HG03095 (cell line): ENCODE results near the gene KLHL26.
"Not testable (repeated sequence)": the region's sequence is repeated elsewhere in the genome, so short reads cannot be mapped to it uniquely, and the experiment has no call there.

ENCODE experiments used
- ATAC-seq: cut with Tn5 transposase; IDR thresholded peaks from one replicate; pipeline ENCODE4 v1.9.1; 2021; ENCODE audit warnings: moderate library complexity; ENCODE audit not compliant: unreplicated experiment

The KLHL26 gene

DNA sequence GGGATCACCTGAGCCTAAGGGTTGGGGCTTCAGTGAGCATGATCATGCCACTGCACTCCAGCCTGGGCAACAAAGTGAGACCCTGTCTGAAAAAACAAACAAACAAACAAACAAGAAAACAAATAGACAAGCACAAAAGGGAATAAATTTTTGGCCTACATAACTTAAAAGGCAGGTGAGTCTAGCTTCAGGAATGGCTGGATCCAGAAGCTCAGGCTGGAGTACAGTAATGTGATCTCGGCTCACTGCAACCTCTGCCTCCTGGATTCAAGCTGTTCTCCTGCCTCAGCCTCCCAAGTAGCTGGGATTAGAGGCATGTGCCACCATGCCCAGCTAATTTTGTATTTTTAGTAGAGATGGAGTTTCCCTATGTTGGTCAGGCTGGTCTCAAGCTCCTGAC is 43.3 kb downstream of the KLHL26 start:
- ATAC-seq = not testable (repeated sequence)

DNA sequence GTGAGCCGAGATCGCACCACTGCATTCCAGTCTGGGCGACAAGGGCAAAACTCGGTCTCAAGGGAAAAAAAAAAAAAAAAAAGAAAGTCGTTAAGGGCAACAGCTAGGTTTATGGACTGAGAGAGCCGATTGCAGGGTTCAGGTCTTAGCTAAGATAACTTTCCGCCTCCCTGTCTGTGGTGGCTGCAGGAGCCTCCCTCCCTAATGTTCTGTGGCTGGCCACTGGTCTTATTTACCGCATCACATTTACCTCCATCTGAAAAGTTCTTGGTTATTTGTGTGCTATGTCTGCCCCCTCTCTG is 45.9 kb downstream of the KLHL26 start:
- ATAC-seq = no peak

DNA sequence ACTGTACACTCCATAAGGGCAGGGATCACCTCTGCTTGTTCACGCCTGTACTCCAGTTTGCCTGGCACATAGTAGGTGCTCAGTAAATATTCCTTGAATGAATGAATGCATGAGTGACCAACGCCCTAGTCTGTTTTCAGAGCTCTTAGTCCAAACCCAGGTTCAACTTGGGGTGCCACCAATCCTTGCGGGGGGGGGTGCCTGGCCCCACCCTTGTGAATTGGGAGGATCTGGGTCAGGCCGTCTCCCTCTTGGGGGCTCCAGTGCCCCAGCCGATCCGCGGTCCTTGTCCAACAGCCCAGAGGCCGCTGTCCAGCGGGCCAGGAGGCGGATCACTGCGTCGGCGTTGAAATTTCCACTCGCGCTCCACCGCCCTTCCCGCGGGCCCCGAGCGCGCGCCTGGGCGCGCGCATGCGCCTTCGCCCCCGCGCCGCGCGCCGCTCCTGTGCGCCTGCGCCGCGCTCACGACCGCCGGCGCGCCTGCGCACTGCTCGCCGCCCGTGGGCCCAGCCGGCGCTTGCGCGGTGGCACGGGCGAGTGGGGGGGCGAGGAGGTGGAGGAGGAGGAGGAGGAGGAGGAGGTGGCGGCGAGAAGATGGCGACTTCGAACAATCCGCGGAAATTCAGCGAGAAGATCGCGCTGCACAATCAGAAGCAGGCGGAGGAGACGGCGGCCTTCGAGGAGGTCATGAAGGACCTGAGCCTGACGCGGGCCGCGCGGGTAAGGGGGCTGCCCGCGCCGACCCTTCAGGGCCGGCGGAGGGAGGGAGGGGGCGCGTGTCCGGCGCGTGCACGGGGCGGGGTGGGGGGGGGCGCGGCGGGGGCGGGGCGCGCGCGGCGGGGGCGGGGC is 46.5 kb downstream of the KLHL26 start, which contains the start of gene CRTC1:
Gene CRTC1, plus strand, starts transcription at position 572 of the 849 bp plus-strand sequence. Its CDS starts 23 bp downstream, at position 595.
- ATAC-seq = no peak

DNA sequence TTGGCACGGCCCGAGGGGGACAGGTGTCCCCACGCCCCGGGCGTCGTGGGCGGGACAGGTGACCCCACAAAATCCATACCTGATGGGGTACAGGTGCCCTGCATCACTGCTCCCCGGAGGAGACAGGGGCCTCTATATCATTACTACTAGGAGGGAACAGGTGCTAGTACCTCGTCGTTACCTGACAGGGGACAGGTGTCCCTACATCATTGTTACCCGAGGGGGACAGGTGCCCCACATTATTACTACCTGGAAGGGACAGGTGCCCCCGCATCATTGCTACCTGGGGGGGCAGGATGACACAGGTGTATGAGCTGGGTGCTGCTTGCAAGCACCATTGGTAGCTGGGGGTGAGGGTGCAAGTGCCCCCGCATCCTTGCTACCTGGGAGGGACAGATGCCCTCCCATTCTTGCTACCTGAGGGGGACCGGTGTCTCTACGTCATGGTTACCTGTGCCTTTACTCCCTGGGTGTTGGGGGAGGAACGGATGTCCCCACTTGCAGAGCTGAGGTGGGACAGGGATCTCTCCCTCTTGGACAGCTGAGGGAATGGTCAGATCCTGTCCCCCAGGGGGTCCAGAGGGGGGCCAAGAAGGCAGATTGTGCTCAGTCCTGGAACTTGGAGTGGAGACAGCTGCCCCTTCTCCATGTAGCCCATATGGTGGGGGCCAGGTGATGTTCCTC is 47.3 kb downstream of the KLHL26 start:
- no peak for ATAC-seq

DNA sequence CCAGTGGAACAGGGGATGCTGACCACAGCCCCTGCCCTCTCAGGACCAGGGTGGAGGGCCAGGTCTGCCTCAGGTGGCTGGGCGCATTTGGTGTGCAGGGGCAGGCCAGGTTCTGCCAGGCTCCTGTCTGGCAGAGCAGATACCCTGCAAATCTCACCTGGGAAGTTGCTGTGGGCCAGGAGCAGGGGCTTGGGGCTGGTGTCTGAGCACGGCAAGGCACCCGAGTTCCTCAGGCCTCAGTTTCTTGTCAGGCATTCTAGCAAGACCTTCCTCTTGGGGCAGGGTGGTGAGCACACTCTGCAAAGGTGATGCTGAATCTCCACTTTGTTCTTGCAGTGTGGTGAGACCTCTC is 47.8 kb downstream of the KLHL26 start:
- no peak for ATAC-seq

DNA sequence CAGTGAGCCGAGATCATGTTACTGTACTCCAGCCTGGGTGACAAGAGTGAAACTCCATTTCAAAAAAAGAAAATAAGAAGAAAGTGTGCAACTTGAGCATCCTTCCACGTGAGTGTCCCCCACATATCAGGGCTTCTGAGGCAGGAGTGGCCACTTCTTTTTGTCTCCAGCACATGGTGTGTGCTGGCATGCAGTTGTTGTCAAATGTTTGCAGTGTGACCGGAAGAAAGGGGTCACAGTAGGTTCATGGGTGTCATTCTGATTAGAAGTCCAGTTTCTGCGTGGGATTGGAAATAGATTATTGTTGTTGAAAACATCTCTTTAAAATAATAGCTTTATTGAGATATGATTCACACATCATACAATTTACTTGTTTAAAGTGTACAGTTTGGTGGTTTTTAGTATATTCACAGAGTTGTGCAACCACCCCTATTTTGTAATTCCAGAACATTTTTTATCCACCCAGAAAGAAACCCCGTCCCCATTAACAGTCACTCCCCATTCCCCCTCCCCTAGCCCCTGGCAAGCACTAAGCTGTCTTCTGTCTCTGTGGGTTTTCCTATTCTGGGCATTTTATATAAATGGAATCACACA is 48.9 kb downstream of the KLHL26 start:
- ATAC-seq = no peak

DNA sequence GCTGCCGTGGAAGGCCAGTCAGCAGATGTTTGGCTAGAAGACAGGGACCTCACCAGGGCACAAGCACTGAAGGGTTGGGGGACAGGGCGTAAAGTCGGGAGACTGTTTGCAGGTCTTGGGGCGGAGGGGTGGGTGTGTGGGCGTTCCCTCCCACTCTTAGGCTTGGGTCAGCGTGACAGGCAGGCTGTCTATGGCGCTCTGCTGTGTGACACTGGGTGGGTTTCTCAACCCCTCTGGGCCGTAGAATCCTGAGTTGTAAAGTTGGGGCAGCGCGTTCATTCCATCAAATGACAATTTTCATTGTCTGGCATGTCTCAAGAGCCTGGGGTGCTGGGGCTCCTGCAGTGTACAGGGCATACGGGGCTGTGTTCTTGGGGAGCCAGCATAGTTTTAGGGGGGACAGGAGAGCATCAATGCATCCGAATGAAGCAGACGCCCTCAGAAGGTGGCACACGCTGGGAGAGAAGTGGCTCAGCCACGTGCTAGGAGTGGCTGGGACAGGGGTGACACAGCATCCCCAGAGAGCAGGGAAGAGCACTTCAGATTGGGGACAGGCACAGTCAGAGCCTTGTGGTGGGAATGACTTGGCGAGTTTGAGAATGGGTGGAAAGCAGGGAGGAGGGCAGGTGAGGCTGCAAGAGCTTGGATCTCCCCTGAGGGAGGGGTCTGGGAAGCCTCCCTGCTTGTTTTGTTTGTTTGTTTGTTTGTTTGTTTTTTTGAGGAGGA is 51.1 kb downstream of the KLHL26 start:
- no peak for ATAC-seq

DNA sequence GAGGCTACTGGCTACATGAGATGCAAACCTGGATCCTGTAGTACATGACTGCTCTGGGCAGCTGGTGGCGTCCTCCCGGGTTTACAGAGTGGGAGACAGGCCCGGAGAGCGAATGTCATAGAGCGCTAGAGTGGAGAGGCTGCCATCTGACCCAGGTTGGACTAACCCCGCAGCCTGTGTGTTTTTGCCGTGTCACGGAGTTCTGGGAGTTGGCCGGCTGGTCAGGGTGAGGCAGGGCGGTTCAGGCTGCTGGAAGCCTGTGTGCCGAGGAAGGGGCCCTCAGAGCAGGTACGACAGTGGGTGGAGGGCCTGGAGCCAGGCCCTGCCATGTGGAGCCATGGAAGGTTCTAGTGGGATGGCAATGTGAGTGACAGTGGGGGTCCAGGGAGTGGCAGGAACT is 59.2 kb downstream of the KLHL26 start:
- ATAC-seq = no peak

DNA sequence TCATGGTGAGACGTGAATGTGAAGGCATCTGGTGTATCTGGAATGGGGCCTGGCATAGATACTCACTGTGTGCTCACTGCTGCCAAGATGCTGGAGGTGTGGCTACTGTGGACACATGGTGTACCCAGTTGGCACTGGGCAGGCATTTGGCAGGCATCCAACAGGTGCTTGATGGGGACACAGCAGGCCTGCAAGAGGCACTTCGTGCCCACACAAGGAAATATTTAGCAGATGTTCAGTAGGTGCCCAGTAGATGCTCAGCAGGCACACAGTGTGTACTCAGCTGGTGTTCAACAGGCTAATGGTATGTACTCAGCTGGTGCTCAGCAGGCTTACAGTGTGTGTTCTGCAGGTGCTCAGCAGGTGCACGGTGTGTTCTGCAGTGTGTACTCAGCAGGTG is 60.9 kb downstream of the KLHL26 start:
- no peak for ATAC-seq

DNA sequence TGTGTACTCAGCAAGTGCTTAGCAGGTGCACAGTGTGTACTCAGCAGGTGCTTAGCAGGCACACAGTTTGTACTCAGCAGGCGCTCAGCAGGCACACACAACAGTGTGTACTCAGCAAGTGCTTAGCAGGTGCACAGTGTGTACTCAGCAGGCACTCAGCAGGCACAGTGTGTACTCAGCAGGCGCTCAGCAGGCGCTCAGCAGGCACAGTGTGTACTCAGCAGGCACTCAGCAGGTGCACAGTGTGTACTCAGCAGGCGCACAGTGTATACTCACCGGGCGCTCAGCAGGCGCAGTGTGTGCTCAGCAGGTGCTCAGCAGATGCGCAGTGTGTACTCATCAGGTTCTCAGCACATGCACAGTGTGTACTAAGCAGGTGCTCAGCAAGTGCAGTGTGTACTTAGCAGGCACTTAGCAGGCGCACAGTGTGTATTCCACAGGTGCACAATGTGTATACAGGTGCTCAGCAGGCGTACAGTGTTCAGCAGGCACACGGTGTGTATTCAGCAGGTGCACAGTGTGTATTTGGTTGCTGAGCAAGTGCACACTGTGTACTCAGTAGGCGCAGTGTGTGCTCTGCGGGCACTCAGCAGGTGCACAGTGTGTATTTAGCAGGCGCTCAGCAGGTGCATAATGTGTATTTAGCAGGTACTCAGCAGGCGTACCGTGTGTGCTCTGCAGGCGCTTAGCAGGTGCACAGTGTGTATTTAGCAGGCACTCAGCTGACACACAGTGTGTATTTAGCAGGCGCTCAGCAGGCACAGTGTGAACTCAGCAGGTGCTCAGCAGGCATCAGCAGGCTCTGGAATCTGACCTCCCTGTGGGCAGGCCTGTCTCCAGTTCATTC is 61.7 kb downstream of the KLHL26 start:
- no peak for ATAC-seq

DNA sequence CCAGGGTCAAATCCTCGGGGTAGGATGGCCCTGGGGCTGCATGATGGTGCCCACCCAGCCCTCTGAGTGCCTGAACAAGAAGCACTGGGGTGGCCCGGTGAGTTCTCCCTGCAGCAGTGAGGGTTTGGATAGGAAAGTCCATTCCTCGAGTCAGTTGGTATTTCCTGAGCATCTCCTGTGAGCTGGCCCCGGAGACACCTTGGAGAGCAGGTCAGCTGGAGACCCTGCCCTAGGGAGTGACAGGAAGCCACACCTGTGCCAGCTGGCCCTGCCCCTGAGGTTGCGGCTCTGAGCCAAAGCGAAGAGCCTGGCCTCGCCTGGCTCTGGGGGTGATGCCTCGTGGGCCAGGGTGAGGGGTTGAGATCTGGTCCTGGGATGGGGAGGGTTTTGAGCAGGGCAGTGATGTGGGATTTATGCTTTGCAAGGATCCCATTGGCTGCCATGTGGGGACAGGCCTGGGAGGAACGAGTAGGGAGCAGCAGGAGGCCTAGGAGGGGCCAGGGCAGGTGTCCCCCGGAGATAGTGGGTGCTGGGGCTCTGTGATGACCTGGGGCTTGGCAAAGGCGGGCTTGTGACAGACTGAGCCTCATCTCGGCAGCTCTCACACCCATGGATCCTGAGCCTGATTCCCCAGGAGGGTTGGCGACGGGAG is 62.7 kb downstream of the KLHL26 start:
- no peak for ATAC-seq

DNA sequence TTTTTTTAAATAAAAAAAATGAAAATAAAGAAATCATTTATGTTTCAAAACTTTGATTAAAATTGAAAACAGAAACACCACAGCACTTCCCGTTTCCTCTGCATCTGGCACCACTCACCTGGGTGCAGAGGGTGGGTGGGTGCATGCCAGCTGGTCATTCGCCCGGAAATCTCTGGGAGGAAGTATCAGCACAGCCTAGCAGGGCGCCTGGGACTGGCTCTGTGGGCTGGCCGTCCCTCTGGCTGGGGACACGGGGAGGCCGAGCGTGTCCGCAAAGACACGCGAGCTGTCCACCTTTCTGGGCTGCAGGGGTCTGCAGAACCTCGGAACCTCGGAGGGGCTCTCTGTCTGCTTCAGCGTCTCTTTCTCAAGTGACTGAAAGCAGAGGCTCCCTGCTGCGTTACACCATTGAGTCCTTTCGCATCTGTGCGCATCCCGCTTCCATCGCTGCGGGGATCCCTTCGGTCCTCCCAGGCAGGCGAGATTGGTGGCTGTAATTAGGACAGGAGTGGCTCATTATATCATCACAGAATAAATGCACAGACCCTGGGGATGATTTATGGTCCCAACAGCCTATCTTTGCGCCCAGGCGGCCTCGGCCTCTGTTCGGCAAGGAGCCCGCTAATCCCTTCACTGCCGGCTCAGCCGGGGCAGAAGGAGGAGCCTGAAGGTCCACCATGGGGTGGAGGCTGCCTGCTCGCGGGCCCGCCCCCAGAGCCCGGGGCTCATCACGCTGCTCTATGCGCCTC is 63.8 kb downstream of the KLHL26 start:
- ATAC-seq = no peak

DNA sequence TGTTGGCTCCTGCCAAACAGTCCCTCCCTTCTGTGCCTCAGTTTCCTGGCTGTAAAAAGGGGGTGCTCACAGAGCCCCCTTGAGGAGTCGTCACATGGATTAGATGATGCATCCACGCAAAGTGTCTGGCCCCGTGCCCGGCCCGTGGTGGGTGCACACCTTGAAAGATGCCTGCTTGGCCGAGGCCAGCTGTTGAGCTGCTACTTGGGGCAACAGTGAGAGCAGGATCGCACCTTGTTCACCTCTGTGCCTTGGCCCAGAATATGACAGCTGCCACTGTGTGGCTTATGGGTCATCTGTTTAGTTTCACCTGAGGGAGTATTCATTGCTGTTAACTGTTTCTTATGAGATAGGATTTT is 64.4 kb downstream of the KLHL26 start:
- ATAC-seq = no peak

DNA sequence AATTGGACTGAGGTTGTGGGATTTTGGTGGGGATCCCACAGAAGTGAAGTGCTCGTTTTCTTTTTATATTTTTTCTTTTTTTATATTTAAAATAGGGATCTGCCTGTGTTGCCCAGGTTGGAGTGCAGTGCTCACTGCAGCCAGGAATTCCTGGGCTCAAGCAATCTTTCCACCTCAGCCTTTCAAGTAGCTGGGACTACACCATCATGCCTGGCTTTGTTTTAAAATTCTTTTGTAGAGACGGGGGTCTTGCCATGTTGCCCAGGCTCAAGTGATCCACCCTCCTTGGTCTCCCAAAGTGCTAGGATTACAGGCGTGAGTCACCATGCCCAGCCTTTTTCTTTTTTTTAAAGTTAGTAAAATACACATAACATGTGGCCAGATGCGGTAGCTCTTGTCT is 67.2 kb downstream of the KLHL26 start:
- ATAC-seq = no peak

DNA sequence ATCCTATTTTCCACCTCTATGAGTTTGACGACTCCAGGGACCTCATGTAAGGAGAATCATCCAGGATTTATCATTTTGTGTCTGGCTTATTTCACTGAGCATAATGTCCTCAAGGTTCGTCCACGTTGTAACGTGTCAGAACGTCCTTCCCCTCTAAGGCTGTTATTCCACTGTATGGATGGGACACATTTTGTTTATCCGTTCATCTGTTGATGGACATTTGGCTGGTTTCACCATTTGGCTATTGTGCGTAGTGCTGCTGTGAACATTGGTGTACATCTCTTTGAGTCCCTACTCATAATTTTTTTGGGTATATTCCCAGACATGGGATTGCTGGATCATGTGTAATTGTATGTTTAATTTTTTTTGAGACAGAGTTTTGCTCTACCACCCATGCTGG is 68.1 kb downstream of the KLHL26 start:
- ATAC-seq = no peak

DNA sequence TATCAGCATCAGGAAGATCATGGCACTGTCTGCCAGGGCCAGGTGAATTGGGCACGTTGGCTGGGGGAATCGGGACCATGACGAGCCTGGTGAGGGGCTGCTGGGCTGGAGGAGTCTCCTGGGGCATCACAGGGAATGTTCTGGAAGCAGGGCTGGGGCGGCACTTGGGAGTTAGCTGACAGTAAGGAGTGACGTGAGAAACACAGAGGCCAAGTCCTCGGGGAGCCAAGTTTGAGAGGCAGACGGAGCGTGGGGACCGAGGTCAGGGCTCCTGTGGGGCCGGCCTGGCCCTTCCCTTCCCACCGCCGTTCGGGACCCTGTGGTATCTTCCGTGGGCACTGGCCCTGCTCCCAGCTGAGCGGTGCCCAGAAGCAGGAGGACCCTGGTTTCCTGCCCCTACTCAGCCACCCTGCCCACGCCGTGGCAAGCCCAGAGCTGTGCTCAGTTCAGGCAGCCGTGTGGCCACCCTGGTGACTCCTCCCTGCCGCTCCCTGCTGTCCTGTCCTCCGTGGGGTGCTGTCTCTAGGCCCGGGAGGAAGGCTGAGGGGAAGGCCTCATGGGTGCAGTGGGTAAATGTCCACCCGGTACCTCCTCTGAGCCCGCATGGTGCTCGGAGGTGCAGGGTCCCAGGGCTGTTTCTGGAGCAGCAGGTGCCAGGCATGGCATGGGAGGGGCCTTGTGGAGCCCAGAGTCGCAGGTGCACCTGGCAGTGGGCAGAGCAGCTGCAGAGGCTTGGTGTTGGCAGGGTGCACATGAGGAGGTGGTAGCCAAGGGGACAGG is 71.8 kb downstream of the KLHL26 start:
- ATAC-seq = no peak

DNA sequence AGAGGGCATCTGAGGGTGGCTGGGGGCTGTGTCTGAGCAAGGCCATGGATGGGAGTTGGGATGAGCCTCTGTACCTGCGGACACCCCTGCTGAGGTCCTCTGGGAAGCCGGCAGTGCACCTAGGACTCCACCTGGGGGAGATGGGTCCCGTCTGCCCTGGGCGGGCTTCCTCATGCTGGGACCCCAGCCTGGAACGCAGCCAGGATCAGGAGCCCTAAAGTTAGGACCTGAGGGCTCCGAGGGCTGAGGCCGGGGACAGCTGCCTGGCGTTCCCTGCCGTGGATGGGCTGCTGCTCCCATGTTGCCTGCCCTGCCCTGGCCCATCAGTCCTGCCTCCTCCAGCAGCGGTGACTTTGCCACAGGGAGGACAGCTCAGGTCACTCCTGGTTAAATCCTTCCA is 72.7 kb downstream of the KLHL26 start:
- ATAC-seq = no peak

DNA sequence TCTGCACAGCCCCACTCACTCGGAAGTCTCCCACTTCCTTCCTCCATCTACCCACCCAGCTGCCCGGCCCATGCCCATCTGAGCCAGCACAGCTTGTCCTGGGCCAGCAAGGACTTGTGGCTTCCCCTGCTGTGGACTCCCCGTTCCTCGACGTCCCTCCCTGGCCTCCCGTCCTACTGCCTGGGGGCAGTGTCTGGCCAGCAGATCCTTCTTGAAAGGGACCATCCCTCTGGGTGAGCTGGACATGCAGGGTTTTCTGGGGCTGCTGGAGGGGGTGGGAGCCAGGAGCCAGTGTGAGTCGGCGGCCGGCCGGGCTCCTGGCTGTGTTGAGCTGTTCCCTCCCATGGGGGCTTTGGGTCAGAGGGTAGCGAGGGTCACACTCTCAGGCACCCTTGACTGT is 73.4 kb downstream of the KLHL26 start:
- ATAC-seq = no peak
